ENCODE measurements around the gene NDUFS5. TPM values are rescaled to one million over a fixed set of nuclear protein-coding genes. Genes with fewer than 3 reads are reported as not detected.
A peak's percentile ranks its signal among the peaks of the same experiment; 100 is the strongest.

NDUFS5 gene
- polyA plus RNA-seq, 1 of the 3 experiments (the other 2 are of a cell fraction), result 881 TPM

DNA sequence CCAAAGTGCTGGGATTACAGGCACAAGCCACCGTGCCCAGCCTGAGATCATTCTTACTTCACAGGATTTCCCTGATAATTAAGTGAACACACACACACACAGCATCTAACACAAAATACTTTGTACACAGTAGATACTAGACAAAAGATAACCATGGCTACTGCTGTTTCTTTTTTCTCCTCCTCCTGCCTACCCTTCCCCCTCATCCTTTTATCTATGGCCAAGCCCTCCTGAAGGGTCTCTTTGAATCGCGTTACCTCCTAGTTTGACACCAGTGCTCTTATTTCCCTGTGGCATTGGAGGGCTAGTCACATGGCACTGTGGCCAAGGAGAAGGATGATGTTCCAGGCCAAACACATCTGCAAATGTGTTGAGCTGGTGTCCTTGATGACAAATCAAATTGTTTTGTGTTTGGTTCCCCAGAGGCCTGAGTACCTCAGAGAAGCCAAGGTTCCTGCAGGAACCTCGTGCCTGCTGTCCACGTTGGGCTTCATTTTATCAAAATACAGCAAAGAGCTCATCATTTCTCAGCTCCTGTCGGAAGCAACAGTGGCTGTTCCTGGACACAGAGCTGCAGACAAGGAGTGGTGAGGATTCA, 20.6 kb downstream of the NDUFS5 start:
- H3F3A ChIP-seq (replicated peaks; ENCODE audit: insufficient read depth), result peaks cover 16% of the 10 kb centered on the region
- no peaks in the 10 kb centered on the region for H3K9me2 ChIP-seq
- no peak for DNase-seq
- peak overlapping the region in 1 of 2 experiments; percentile 88; a peak in 2 of 4 replicates for H3K27ac ChIP-seq (ENCODE audit: low read depth in 2 of 2, low read length in 1 of 2)
- 0 out of 4 replicates have a peak, but pooled peaks cover 0 to 11% of the 10 kb centered on the region in 2 experiments for H3K4me1 ChIP-seq (ENCODE audit: control insufficient read depth in 1 of 2, insufficient read depth in 2 of 2, low read depth in 1 of 2, low read length in 1 of 2)
- H3K36me3 ChIP-seq (replicated peaks in 1 of 2; ENCODE audit: control insufficient read depth in 1 of 2, insufficient read depth in 2 of 2, low read length in 1 of 2), result peaks cover 3 to 8% of the 10 kb centered on the region in 2 experiments
- no peak for TF ChIP-seq RAD21 (IDR thresholded peaks at IDR 0.05; ENCODE audit: low read length)
- no peak for TF ChIP-seq ELF1 (IDR thresholded peaks at IDR 0.05)
- TF ChIP-seq, protein P1, sequence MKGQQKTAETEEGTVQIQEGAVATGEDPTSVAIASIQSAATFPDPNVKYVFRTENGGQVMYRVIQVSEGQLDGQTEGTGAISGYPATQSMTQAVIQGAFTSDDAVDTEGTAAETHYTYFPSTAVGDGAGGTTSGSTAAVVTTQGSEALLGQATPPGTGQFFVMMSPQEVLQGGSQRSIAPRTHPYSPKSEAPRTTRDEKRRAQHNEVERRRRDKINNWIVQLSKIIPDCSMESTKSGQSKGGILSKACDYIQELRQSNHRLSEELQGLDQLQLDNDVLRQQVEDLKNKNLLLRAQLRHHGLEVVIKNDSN (IDR thresholded peaks at IDR 0.05; ENCODE audit: borderline replicate concordance, low read depth), result no peak
- no peak for TF ChIP-seq FOXJ3 (CRISPR knock-in tag; IDR thresholded peaks at IDR 0.05)
- TF ChIP-seq SMC3 (IDR thresholded peaks at IDR 0.05; ENCODE audit: low read depth, low read length), result no peak
- no peak for TF ChIP-seq GABPA (IDR thresholded peaks at IDR 0.05; ENCODE audit: low read depth)
- TF ChIP-seq EP300 (IDR thresholded peaks at IDR 0.05; ENCODE audit: borderline replicate concordance in 1 of 2, low read depth in 1 of 2, low read length in 1 of 2), result no peak
- no peak for TF ChIP-seq IRF3 (IDR thresholded peaks at IDR 0.05; ENCODE audit: low read depth, low read length)
- TF ChIP-seq, protein P2, sequence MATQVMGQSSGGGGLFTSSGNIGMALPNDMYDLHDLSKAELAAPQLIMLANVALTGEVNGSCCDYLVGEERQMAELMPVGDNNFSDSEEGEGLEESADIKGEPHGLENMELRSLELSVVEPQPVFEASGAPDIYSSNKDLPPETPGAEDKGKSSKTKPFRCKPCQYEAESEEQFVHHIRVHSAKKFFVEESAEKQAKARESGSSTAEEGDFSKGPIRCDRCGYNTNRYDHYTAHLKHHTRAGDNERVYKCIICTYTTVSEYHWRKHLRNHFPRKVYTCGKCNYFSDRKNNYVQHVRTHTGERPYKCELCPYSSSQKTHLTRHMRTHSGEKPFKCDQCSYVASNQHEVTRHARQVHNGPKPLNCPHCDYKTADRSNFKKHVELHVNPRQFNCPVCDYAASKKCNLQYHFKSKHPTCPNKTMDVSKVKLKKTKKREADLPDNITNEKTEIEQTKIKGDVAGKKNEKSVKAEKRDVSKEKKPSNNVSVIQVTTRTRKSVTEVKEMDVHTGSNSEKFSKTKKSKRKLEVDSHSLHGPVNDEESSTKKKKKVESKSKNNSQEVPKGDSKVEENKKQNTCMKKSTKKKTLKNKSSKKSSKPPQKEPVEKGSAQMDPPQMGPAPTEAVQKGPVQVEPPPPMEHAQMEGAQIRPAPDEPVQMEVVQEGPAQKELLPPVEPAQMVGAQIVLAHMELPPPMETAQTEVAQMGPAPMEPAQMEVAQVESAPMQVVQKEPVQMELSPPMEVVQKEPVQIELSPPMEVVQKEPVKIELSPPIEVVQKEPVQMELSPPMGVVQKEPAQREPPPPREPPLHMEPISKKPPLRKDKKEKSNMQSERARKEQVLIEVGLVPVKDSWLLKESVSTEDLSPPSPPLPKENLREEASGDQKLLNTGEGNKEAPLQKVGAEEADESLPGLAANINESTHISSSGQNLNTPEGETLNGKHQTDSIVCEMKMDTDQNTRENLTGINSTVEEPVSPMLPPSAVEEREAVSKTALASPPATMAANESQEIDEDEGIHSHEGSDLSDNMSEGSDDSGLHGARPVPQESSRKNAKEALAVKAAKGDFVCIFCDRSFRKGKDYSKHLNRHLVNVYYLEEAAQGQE (IDR thresholded peaks at IDR 0.05; ENCODE audit: low read depth, low read length), result no peak
- no peak for TF ChIP-seq MXI1 (IDR thresholded peaks at IDR 0.05; ENCODE audit: low read depth, low read length)
- no peak for TF ChIP-seq YY1 (IDR thresholded peaks at IDR 0.05; ENCODE audit: low read depth)
- no peak for TF ChIP-seq TAF1 (IDR thresholded peaks at IDR 0.05; ENCODE audit: borderline replicate concordance, low read depth, low read length)
- CTCF ChIA-PET, result no interaction called here
- no peaks in the 10 kb centered on the region for H3K79me2 ChIP-seq (ENCODE audit: insufficient read depth)
- POLR2A ChIA-PET, result no interaction called here
- H3K9ac ChIP-seq, result peak overlapping the region; percentile 55; the same call in 1 of the 2 replicates
- H3K27me3 ChIP-seq (ENCODE audit: insufficient read depth), result no peaks in the 10 kb centered on the region
- no peaks in the 10 kb centered on the region for H3K9me3 ChIP-seq
- H3K4me3 ChIP-seq (ENCODE audit: low read depth in 2 of 2, low read length in 1 of 2), result no peak overlapping the region
- H4K20me1 ChIP-seq (ENCODE audit: insufficient read depth), result no peaks in the 10 kb centered on the region
- H3K4me2 ChIP-seq, result peak overlapping the region; percentile 44
- 96% methylated on average over 6 of the region's 6 CpGs for WGBS (ENCODE audit: low lambda C conversion rate)
- no peak overlapping the region for H2AFZ ChIP-seq (ENCODE audit: low read depth)

All from SK-N-SH (cell line).